Pancreas (tissue), 10 donors: Measurements from ENCODE around the gene PADI4. TPM values are rescaled to one million over a fixed set of nuclear protein-coding genes. Genes with fewer than 3 reads are reported as not detected.
A peak's percentile ranks its signal among the peaks of the same experiment; 100 is the strongest.

Experiments
- ATAC-seq, 4 donors: fragments of 200-7000 bp; cut with Tn5 transposase; one replicate each; pipeline versions ENCODE4 v1.8.0 to v1.9.1; 2020; ENCODE audit warnings: mild to moderate bottlenecking in 4 of 4, moderate library complexity in 4 of 4
- DNase-seq, 6 donors: peaks; one replicate each; pipeline ENCODE4 v3.0.0-alpha.2; 2020
- FAIRE-seq: peaks from 2 replicates; lab custom pipeline; 2012; peaks lifted over from hg19 to GRCh38; lab: Jason Lieb, UNC
- H3K27ac ChIP-seq, 4 donors: fragments of 200-600 bp; sonication (generic); 1 replicate in 3 of 4; 2 replicates in 1 of 4; pipeline versions ENCODE4 v1.5.0 to v1.8.0; 2020
- H3K27me3 ChIP-seq, 4 donors: fragments of 200-600 bp; one replicate each; pipeline ENCODE4 v1.8.0; 2021
- H3K36me3 ChIP-seq, 3 donors: fragments of 200-600 bp; sonication (generic) in 1 of 3; one replicate each; pipeline versions ENCODE4 v1.5.0 to v1.8.0; 2020 to 2021
- H3K4me1 ChIP-seq, 3 donors: fragments of 200-600 bp; one replicate each; pipeline ENCODE4 v1.8.0; 2021
- H3K4me3 ChIP-seq, 4 donors: fragments of 200-600 bp; sonication (generic) in 2 of 4; one replicate each; pipeline versions ENCODE4 v1.5.0 to v1.8.0; 2020 to 2021
- H3K9me3 ChIP-seq, 4 donors: fragments of 200-600 bp; one replicate each; pipeline ENCODE4 v1.8.0; 2021
- CTCF ChIP-seq, 4 donors: fragments of 200-600 bp; sonication (generic) in 3 of 4; IDR thresholded peaks; one replicate each; pipeline versions ENCODE4 v1.5.0 to v1.8.0; 2021; ENCODE audit warnings: antibody characterized with exemption in 4 of 4
- WGBS, 2 donors: extraction: QIAGEN DNeasy Blood & Tissue Kit; methylation state at CpG; one replicate each; pipeline ENCODE4 v1.1.7; 2013; 5-methylcytosine and 5-hydroxymethylcytosine counted together
- intact Hi-C, 3 donors: fragments of 100-400 bp; cut with DNase I; formaldehyde crosslinking; loops; one replicate each; pipeline versions ENCODE4 v1.11.1 to v1.14.2; 2022
- polyA plus RNA-seq, 2 donors: library from polyadenylated mRNA; stranded (reverse); fragments of 200-250 nt; gene quantifications; one replicate each; pipeline ENCODE4 v1.2.3, GENCODE V29; 2013
- total RNA-seq, 6 donors: library from RNA; stranded (reverse); fragmentation: NEBNext Ultra II Directional in 4 of 6; extraction: Animal tissue kit (Norgen Biotek cat#: 25700) in 4 of 6; gene quantifications; one replicate each; pipeline versions ENCODE4 v1.2.1 to v1.2.4, GENCODE V29; 2021 to 2023
- donor health status: healthy with polysubstance abuse.
- donor health status: DM: no; HTN: no; CAD: no; lungs with moderate emphysema.
- donor health status: DM: no; HTN: no; CAD: no.
- donor health status: control.
- donor health status: control.
- donor health status: Bipolar disorder and iron deficiency.
- donor health status: DM: yes; HTN: yes; CAD: no.
- donor health status: DM: no; HTN: no; CAD: no.
- donor health status: DM: no; HTN: no; CAD: no.
- donor health status: DM: yes; HTN: yes; CAD: no.

PADI4 gene
- total and polyA plus RNA-seq, 8 donors = 0.06 to 0.83 (median 0.43) TPM; not detected in 4

- Histone ChIP-seq H3K27ac (no peak overlapping the region), H3K27me3 (no peaks in the 10 kb centered on the region), H3K4me3 (no peak overlapping the region), H3K9me3 (no peaks in the 10 kb centered on the region), H3K36me3 (no peaks in the 10 kb centered on the region), H3K4me1 (no peaks in the 10 kb centered on the region)
- ATAC-seq (no peak), DNase-seq (no peak), FAIRE-seq (no peak)
- TF ChIP-seq CTCF (IDR thresholded peaks at IDR 0.05) = no peak
- intact Hi-C loops = no loop called here
- WGBS, 2 donors = 80 to 85% methylated on average over 6 of the region's 6 CpGs
Observed at GRCh38 chr1:17272066-17272465, 35.9 kb upstream of the PADI4 start.

- Histone ChIP-seq H3K4me3 (no peak overlapping the region), H3K4me1 (no peaks in the 10 kb centered on the region), H3K36me3 (no peaks in the 10 kb centered on the region), H3K27me3 (no peaks in the 10 kb centered on the region), H3K9me3 (no peaks in the 10 kb centered on the region), H3K27ac (no peak overlapping the region)
- intact Hi-C loops = no loop called here
- ATAC-seq (no peak), DNase-seq (no peak), FAIRE-seq (no peak)
- WGBS, 2 donors = 56 to 71% methylated on average over 4 of the region's 4 CpGs
- TF ChIP-seq CTCF (IDR thresholded peaks at IDR 0.05) = no peak
Observed at GRCh38 chr1:17272646-17273045, 35.4 kb upstream of the PADI4 start.

- no peak overlapping the region for H3K27ac ChIP-seq
- no peaks in the 10 kb centered on the region for H3K9me3 ChIP-seq
- TF ChIP-seq CTCF (IDR thresholded peaks at IDR 0.05) = no peak
- WGBS, 2 donors = 72 to 75% methylated on average over 13 of the region's 13 CpGs
- FAIRE-seq (no peak), DNase-seq (no peak), ATAC-seq (no peak)
- no peaks in the 10 kb centered on the region for H3K27me3 ChIP-seq
- no peak overlapping the region for H3K4me3 ChIP-seq
- H3K36me3 ChIP-seq = no peaks in the 10 kb centered on the region
- H3K4me1 ChIP-seq = peaks cover 0 to 3% (median 2%) of the 10 kb centered on the region in 3 donors
- intact Hi-C loops = no loop called here
Observed at GRCh38 chr1:17273096-17273495, 34.9 kb upstream of the PADI4 start.

GRCh38 chr1:17274186-17275170 lies 33.5 kb upstream of the PADI4 start:
- Histone ChIP-seq H3K27ac (no peak overlapping the region), H3K9me3 (no peaks in the 10 kb centered on the region), H3K4me3 (no peak overlapping the region), H3K4me1 (peaks cover 4 to 13% (median 11%) of the 10 kb centered on the region in 3 donors), H3K27me3 (no peaks in the 10 kb centered on the region), H3K36me3 (no peaks in the 10 kb centered on the region)
- DNase-seq (peak in 3 of 6 donors; percentile 42 to 76 (median 62)), FAIRE-seq (no peak), ATAC-seq (peak in 3 of 4 donors; percentile 37 to 41 (median 39))
- 36 to 57% methylated on average over 15 of the region's 15 CpGs for WGBS, 2 donors
- peak in 3 of 4 donors; percentile 30 to 41 (median 39) for TF ChIP-seq CTCF (IDR thresholded peaks at IDR 0.05)
- intact Hi-C loops = no loop called here

- Histone ChIP-seq H3K4me3 (no peak overlapping the region), H3K36me3 (no peaks in the 10 kb centered on the region), H3K9me3 (no peaks in the 10 kb centered on the region), H3K27ac (no peak overlapping the region), H3K4me1 (peaks cover 5 to 15% (median 11%) of the 10 kb centered on the region in 3 donors), H3K27me3 (no peaks in the 10 kb centered on the region)
- DNase-seq = peak in 1 of 6 donors; percentile 47
- ATAC-seq = no peak
- 66 to 71% methylated on average over 11 of the region's 11 CpGs for WGBS, 2 donors
- TF ChIP-seq CTCF (IDR thresholded peaks at IDR 0.05) = no peak
- intact Hi-C loops = no loop called here
- no peak for FAIRE-seq
Observed at GRCh38 chr1:17276568-17276967, 31.4 kb upstream of the PADI4 start.
